ENCODE data around the gene AP2S1.
"Not testable (repeated sequence)": the region's sequence is repeated elsewhere in the genome, so short reads cannot be mapped to it uniquely, and the experiment has no call there.

The AP2S1 gene

DNA sequence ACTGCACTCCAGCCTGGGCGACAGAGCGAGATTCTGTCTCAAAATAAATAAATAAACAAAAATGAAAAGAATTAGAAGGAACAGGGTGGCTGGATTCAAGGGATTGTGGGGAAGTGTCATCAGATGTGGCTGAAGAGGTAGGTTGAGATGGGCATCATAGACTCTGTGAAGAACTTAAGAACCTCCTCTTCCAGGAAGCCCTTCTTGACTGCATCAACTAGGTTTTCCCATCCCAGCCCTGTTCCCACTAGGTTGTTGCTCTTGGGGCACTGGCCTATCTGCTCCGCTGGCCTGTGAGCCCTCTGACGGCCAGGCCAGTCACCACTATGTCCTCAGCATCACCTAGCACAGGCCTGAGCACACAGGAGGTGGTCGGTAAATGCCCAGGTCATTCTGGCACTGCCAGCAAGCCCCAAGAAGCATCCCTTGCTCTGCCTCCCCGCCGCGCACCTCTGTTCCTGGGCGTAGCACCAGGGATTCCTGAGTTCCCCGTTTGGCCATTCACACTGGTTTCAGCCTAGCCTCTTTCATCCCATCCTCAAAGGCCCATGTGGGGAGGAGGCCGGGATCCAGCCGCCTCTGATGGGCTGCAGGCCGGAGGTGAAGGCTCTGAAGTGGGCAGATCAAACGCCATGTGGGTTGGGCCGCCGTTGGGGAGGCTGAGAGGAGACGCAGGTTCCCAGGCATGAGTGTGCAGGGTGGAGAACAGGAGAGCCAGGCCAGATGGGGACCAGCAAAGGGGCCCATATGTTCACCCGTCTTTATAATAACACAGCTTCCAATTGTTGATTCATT lies 34.6 kb downstream of the AP2S1 start:
- H3K4me3 ChIP-seq (ENCODE audit: low read depth, low read length), result no peak overlapping the region
- DNase-seq (ENCODE audit: low read depth), result no peak

DNA sequence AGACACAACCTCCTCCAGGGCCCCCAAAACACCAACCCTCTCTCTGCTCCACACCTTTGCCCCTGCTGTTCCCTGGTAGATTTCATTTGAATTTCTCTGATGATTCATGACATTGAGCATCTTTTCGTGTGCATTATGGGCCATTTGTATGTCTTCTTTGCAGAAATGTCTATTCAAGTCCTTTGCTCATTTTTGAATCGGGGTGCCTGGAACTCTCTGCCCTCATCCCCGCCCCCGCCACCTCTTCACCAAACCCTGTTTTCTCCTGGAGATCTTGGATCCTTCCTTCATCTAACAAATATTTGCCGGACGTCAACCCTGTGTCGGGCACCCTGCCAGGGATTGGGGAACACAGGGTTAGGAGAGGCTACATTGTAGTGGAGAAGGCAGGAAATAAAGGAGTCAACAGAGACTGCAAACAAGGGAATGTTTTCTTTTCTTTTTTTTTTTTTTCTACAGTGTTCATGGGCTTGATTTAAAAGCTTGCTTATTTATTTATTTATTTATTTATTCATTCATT lies 36.7 kb downstream of the AP2S1 start:
- H3K4me3 ChIP-seq (ENCODE audit: low read depth, low read length), result no peak overlapping the region
- DNase-seq (ENCODE audit: low read depth), result peak; percentile 72

DNA sequence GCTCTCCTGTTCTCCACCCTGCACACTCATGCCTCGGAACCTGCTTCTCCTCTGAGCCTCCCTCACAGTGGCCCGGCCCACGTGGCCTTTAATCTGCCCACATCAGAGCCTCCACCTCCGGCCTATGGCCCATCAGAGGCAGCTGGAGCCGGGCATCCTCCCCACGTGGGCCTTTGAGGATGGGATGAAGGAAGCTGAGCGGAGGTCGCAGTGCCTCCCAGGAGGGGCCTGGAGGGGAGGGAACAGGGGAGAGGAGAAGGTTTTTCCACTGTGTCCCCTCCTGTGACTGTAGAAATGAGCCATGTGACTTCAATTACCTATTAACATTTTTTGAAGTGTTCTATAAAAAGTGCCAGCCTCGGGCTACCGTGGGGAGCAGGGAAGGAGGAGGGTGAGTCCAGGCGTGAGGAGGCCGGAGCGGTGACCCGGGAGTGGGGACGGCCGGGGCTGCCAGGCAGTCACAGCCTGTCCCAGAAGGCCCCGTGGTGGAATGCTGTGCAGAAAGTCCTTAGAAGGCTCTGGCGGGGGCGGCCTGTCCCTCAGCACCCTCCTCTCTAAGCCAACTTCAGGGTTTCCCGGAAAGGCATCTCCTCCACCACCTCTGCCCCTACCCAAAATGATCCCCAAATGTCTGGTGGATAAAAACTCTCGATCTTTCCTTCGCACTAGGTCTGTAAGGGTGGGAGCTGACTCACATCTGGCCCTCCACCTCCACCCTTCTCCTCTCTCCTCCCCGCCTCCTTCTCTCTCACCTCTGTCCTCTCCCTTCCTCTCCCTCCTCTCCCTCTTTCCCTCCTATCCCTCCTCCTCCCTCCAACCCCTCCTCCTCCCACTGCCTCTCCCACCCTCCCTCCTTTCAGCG lies 37.4 kb downstream of the AP2S1 start:
- DNase-seq (ENCODE audit: low read depth), result no peak
- no peak overlapping the region for H3K4me3 ChIP-seq (ENCODE audit: low read depth, low read length)

DNA sequence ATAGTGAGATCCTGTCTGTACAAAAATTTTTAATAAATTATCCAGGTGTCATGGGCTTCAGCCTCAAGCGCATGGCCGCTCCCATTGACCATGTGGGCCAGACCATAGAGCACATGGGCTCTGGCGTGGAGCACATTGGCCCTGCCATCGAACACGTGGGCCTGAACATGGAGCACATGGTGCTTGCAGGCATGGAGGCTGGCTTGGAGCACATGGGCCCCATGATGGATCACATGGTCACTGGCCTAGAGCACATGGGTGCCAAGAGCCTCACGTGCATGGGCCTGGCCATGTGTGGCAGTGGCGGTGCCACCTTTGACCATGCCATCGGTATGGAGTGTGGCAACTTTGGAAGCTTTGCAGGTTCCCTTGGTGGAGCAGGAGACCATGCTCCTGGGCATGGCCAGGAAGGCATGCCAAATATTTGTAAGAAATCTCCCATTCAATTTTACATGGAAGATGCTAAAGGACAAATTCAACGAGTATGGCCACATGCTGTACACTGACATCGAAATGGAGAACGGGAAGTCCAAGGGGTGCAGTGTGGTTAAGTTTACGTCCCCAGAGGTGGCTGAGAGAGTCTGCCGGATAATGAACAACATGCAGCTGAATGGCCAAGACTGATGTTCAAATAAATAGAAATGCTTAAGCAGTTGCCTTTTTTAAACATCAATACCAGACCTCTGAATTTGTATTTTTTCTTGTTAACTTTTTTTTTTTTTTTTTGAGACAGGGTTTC lies 40.9 kb downstream of the AP2S1 start:
- no peak for DNase-seq (ENCODE audit: low read depth)
- no peak overlapping the region for H3K4me3 ChIP-seq (ENCODE audit: low read depth, low read length)

DNA sequence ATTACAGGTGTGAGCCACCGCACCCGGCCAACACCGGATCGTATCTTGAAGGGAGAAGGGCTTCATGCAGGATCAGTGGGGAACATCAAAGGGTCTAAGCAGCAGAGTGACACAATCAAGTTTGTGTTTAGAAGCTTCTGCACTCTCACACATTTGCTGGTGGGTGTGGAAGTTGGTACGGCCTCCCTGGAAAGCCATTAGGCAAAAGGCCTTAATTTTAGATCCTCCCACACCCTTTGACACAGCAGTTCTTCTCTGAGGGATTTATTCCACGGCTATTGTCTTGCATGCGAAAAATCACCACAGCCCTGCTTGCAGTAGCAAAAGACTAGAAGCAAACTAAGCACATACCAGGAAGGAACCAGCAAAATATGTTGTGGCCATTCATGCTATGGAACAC lies 44.0 kb downstream of the AP2S1 start:
- DNase-seq (ENCODE audit: low read depth), result no peak

DNA sequence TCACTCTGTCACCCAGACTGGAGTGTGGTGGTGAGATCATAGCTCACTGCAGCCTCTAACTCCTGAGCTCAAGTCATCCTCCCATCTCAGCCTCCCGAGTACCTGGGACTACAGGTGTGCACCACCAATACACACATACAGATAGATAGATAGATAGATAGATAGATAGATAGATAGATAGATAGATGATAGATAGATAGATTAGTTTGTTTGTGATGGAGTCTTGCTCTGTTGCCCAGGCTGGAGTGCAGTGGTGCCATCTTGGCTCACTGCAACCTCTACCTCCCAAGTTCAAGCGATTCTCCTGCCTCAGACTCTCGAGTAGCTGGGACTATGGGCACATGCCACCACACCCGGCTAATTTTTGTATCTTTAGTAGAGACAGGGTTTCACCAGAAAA lies 46.2 kb downstream of the AP2S1 start:
- not testable (repeated sequence) for DNase-seq (ENCODE audit: low read depth); H3K4me3 ChIP-seq (ENCODE audit: low read depth, low read length)

More for the DNA sequence above, 44.0 kb downstream of the AP2S1 start:
- H3K4me3 ChIP-seq (ENCODE audit: low read depth, low read length), result no peak overlapping the region

DNA sequence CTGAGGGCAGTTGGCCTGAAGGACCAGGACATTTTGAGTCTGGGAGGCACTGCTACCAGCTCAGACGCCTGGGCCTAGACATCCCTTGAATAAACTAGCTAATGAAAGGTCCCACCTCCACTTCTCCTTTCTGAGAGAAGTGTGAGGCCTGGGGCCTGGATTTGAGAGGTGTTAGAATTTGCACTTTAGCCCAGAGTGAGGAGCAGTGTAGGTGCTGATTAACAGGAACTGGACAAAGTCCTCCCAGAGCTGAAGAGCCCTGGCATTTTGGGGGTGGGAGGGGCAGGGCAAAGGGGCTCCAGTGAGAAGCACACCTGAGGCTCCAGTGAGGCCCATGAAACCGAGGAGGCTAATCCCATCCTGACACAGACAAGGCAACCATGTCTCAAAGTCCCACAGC lies 47.1 kb downstream of the AP2S1 start:
- DNase-seq (ENCODE audit: low read depth), result no peak
- no peak overlapping the region for H3K4me3 ChIP-seq (ENCODE audit: low read depth, low read length)

DNA sequence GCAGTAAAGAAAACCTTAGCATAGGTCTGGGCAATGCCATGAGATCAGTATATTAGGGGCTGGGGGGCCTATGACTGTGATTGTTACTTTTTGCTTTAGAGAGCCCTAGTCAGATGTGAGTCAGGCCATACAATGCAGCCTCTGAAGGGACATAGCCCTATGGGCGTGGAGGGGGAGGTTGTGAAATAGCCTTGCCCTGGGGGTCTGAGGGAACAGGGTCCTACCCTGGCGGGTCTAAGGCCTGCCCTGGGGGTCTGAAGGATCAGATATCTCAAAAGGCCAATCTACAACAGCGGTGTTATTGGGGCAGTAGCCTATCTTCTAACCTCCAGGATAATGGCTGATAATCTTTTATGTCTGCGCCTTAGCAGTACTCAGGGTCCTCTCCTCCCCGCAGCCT lies 48.5 kb downstream of the AP2S1 start:
- no peak overlapping the region for H3K4me3 ChIP-seq (ENCODE audit: low read depth, low read length)
- no peak for DNase-seq (ENCODE audit: low read depth)

DNA sequence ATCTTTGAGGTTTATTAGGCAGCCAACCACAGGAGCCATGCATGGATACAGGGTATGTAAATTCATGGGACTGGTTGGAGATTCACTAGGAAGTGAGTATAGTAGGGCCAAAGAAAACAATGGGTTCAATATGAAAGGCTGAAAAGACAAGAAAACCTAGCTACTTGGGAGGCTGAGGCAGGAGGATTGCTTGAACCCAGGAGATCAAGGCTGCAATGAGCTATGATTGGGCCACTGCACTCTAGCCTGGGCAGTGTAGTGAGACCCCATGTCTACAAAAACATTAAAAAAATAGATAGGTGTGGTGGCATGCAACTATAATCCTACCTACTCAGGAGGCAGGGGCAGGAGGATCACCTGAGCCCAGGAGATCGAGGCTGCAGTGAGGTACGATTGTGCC lies 51.9 kb downstream of the AP2S1 start:
- no peak overlapping the region for H3K4me3 ChIP-seq (ENCODE audit: low read depth, low read length)
- DNase-seq (ENCODE audit: low read depth), result no peak

DNA sequence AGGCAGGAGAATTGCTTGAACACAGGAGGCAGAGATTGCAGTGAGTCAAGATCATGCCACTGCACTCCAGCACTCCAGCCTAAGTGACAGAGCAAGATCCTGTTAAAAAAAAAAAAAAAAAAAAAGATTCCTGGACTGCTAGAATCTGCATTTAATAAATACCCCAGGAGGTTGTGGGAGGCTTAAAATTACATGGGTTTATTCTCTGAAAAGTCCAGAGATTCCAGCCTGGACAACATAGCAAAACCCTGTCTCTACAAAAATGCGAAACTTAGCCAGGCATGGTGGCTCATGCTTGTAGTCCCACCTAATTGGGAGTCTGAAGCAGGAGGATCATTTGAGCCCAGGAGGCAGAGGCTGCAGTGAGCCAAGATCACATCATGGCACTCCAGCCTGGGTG lies 52.8 kb downstream of the AP2S1 start:
- no peak overlapping the region for H3K4me3 ChIP-seq (ENCODE audit: low read depth, low read length)
- no peak for DNase-seq (ENCODE audit: low read depth)

DNA sequence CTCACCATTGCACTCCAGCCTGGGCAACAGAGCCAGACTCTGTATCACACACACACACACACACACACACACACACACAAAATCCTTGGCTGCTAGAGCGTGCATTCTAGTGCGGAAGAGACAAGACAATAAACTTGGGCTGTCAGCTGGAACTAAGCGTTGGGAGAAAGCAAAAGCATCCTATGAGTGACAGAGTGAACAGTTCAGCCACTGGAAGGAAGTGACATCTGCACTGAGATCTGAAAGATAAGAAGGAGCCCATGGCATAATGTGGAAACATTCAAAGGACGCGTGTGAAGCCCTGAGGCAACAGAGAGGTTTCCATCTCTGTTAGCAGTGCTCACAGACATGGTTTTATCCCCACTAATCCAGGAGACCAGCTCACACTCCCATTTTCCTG lies 58.7 kb downstream of the AP2S1 start:
- no peak for DNase-seq (ENCODE audit: low read depth)
- H3K4me3 ChIP-seq (ENCODE audit: low read depth, low read length), result no peak overlapping the region

DNA sequence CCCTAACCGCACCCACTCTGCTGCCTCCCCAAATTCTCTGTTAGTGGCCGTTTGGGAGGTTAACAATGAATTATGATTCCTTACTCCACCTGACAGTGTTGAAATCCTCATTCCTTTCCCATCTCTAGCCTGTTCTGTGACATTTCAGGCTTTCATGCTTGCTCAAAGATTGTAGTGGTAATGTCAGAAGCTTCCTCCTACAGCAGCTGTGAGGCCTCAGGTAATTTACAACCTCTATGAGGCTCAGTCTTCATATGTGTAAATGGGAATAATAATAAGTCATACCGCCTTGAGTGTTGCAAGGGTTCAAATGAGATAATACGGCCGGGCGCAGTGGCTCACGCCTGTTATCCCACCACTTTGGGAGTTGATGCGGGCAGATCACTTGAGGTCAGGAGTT lies 61.3 kb downstream of the AP2S1 start:
- no peak for DNase-seq (ENCODE audit: low read depth)
- no peak overlapping the region for H3K4me3 ChIP-seq (ENCODE audit: low read depth, low read length)

DNA sequence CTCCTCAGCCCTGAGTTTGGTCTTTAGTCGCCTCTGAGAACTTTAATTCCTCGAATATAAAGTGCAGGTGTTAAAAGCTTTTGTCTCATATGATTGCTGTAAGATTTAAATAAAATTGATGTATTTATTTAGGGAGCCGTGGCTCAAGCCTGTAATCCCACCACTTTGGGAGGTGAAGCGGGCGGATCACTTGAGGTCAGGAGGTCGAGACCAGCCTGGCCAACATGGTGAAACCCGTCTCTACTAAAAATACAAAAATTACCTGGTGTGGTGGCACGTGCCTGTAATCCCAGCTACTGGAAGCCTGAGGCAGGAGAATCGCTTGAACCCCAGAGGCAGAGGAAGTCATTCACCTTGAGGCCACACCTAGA lies 61.7 kb downstream of the AP2S1 start:
- no peak for DNase-seq (ENCODE audit: low read depth)
- no peak overlapping the region for H3K4me3 ChIP-seq (ENCODE audit: low read depth, low read length)

DNA sequence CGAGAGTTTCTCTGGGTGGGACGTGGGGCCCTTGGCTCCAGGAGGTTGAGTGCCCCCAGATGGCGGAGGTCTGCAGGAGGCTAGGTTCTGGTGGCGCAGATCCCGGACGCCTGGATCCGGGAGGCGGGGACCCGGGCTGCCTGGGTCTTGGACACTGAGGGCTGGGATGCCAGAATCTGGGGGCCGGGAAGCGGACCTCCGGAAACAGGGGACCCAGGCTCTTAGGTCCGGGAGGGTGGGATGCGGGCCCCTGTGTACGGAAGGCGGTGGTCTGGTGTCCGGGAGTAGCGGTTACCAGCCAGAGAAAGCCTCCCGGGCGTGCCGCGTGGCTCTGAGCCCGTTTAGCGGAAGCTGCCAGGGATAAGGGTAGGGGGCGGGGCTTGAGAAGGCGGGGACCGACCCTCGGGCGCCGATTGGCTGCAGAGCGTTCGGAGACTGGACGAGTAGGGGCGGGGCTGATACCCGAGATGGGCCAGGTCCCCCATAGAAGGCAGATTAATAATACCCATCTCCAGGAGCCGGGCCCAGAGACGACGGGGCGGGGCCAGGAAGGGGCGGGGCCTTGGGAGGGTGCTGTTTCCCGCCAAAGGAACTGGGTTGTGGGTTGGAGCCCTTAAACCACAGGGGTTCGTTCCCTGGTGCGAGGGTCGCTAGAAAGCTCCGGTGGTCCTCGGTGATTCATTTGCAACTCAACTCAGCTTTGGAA lies 62.2 kb downstream of the AP2S1 start, which contains the start of gene SLC1A5:
SLC1A5 (minus strand) TSS at position 333 of the 706 bp plus-strand sequence. CDS start 629 bp downstream, outside the sequence.
- DNase-seq (ENCODE audit: low read depth), result peak; percentile 90
- H3K4me3 ChIP-seq (ENCODE audit: low read depth, low read length), result peak within 1 kb of the TSS; percentile 84

Measured in skeletal muscle cell (primary cell).